GM12873 (cell line): ENCODE measurements around the gene KLHL25.

Experiments
- CTCF ChIP-seq: IDR thresholded peaks from 2 replicates; pipeline ENCODE4 v1.5.1; 2012; ENCODE audit warnings: low read depth, mild to moderate bottlenecking, moderate library complexity, low read length, control low read depth; ENCODE audit not compliant: insufficient read depth; ENCODE audit errors: missing control alignments

Gene KLHL25

GRCh38 chr15:85800478-85801123 is 5.9 kb upstream of the KLHL25 start:
- no peak for TF ChIP-seq CTCF

- no peak for TF ChIP-seq CTCF
These were observed 896 bp upstream of the KLHL25 start for GRCh38 chr15:85795337-85796305.

GRCh38 chr15:85793641-85794597 is 806 bp downstream of the KLHL25 start:
- TF ChIP-seq CTCF: no peak

GRCh38 chr15:85792912-85793590 is 1.7 kb downstream of the KLHL25 start:
- TF ChIP-seq CTCF: no peak

GRCh38 chr15:85792102-85792731 is 2.5 kb downstream of the KLHL25 start:
- TF ChIP-seq CTCF: no peak

GRCh38 chr15:85789496-85789875 is 5.2 kb downstream of the KLHL25 start:
- TF ChIP-seq CTCF: no peak
